ENCODE results near the gene ST14. TPM values are rescaled to one million over a fixed set of nuclear protein-coding genes. Genes with fewer than 3 reads are reported as not detected.

ST14 gene
- total RNA-seq, 1 donor from 2014 or later, result 1.8 TPM

GRCh38 chr11:130198964-130199363 lies 39.4 kb downstream of the ST14 start:
- ATAC-seq (ENCODE audit: poor library complexity) (no peak), DNase-seq (no peak)
- intact Hi-C loops (cut with DNase I), result no loop called here

- DNase-seq (no peak), ATAC-seq (ENCODE audit: poor library complexity) (no peak)
- intact Hi-C loops (cut with DNase I), result no loop called here
Observed at GRCh38 chr11:130199792-130200191, 40.2 kb downstream of the ST14 start.

- ATAC-seq (ENCODE audit: poor library complexity), result no peak
- intact Hi-C loops (cut with DNase I), result no loop called here
Observed at GRCh38 chr11:130201026-130201425, 41.4 kb downstream of the ST14 start.

GRCh38 chr11:130202009-130202817 lies 42.6 kb downstream of the ST14 start:
- intact Hi-C loops (cut with DNase I), result no loop called here
- ATAC-seq (ENCODE audit: poor library complexity), result no peak
- DNase-seq, result no peak

More at GRCh38 chr11:130201026-130201425, 41.4 kb downstream of the ST14 start:
- DNase-seq, result no peak

GRCh38 chr11:130202818-130203689 lies 43.5 kb downstream of the ST14 start:
- intact Hi-C loops (cut with DNase I), result no loop called here
- ATAC-seq (ENCODE audit: poor library complexity), result no peak
- no peak for DNase-seq

GRCh38 chr11:130203766-130204702 lies 44.5 kb downstream of the ST14 start:
- intact Hi-C loops (cut with DNase I), result no loop called here
- no peak for ATAC-seq (ENCODE audit: poor library complexity)
- no peak for DNase-seq

- intact Hi-C loops (cut with DNase I), result no loop called here
- DNase-seq (no peak), ATAC-seq (ENCODE audit: poor library complexity) (no peak)
Observed at GRCh38 chr11:130204703-130205095, 45.1 kb downstream of the ST14 start.

GRCh38 chr11:130206141-130206540 lies 46.6 kb downstream of the ST14 start:
- no peak for ATAC-seq (ENCODE audit: poor library complexity)
- intact Hi-C loops (cut with DNase I), result no loop called here
- DNase-seq, result no peak

GRCh38 chr11:130208241-130209127 lies 48.9 kb downstream of the ST14 start:
- ATAC-seq (ENCODE audit: poor library complexity) (no peak), DNase-seq (no peak)
- intact Hi-C loops (cut with DNase I), result no loop called here

GRCh38 chr11:130209128-130209932 lies 49.7 kb downstream of the ST14 start:
- intact Hi-C loops (cut with DNase I), result no loop called here
- ATAC-seq (ENCODE audit: poor library complexity) (no peak), DNase-seq (no peak)

GRCh38 chr11:130209954-130210854 lies 50.6 kb downstream of the ST14 start:
- DNase-seq (no peak), ATAC-seq (ENCODE audit: poor library complexity) (no peak)
- intact Hi-C loops (cut with DNase I), result loop anchor here (5.0 kb wide), 1 partner anchor 212 kb away; no protein-coding TSS in a partner anchor

GRCh38 chr11:130211144-130211543 lies 51.6 kb downstream of the ST14 start:
- intact Hi-C loops (cut with DNase I), result loop anchor here (5.0 kb wide), 1 partner anchor 211 kb away; no protein-coding TSS in a partner anchor
- DNase-seq (no peak), ATAC-seq (ENCODE audit: poor library complexity) (no peak)

GRCh38 chr11:130211781-130212401 lies 52.3 kb downstream of the ST14 start:
- DNase-seq (no peak), ATAC-seq (ENCODE audit: poor library complexity) (no peak)
- intact Hi-C loops (cut with DNase I), result loop anchor here (5.0 kb wide), 1 partner anchor 210 kb away; no protein-coding TSS in a partner anchor

GRCh38 chr11:130212431-130212961 lies 52.9 kb downstream of the ST14 start:
- intact Hi-C loops (cut with DNase I), result loop anchor here (5.0 kb wide), 1 partner anchor 210 kb away; no protein-coding TSS in a partner anchor
- ATAC-seq (ENCODE audit: poor library complexity) (no peak), DNase-seq (no peak)

All from Right ventricle myocardium superior (tissue), 1 donor.